WERI-Rb-1 (cell line): Measurements from ENCODE around the gene DNAJC8.

Experiments
- DNase-seq: peaks from one replicate; pipeline ENCODE4 v3.0.0-alpha.2; 2020
- H3K27ac ChIP-seq: fragments of 250-450 bp; sonication (Bioruptor Pico); 2 replicates; pipeline ENCODE4 v1.5.1; 2020; ENCODE audit warnings: mild to moderate bottlenecking, moderate library complexity
- H3K27me3 ChIP-seq: fragments of 250-450 bp; sonication (Bioruptor Pico); 2 replicates; pipeline ENCODE4 v1.5.1; 2021; ENCODE audit warnings: mild to moderate bottlenecking, low read depth, moderate library complexity; ENCODE audit not compliant: insufficient read depth, severe bottlenecking
- H3K36me3 ChIP-seq: fragments of 250-450 bp; sonication (Bioruptor Pico); 2 replicates; pipeline ENCODE4 v1.5.1; 2020; ENCODE audit warnings: mild to moderate bottlenecking, moderate library complexity
- H3K4me3 ChIP-seq: 2 replicates; pipeline ENCODE4 v1.5.1; 2011; ENCODE audit warnings: low read depth, mild to moderate bottlenecking, control low read depth, low read length
- H3K9me3 ChIP-seq: fragments of 250-450 bp; sonication (Bioruptor Pico); 2 replicates; pipeline ENCODE4 v1.5.1; 2021; ENCODE audit warnings: mild to moderate bottlenecking, moderate library complexity; ENCODE audit not compliant: severe bottlenecking
- CTCF ChIP-seq: IDR thresholded peaks from 2 replicates; pipeline ENCODE4 v1.5.1; 2011; ENCODE audit warnings: low read depth, mild to moderate bottlenecking, control low read depth, inconsistent platforms, low read length

Gene DNAJC8

GRCh38 chr1:28249013-28249865, 16.4 kb upstream of the DNAJC8 start:
- Histone ChIP-seq H3K27ac (peak overlapping the region; percentile 62), H3K4me3 (0 out of 2 replicates have a peak overlapping the region, but pooled peaks have one; percentile 11), H3K36me3 (no peaks in the 10 kb centered on the region), H3K9me3 (no peaks in the 10 kb centered on the region), H3K27me3 (no peaks in the 10 kb centered on the region)
- TF ChIP-seq CTCF: no peak
- peak; percentile 73 for DNase-seq

GRCh38 chr1:28248273-28249012, 15.6 kb upstream of the DNAJC8 start:
- no peaks in the 10 kb centered on the region for H3K36me3 ChIP-seq
- H3K9me3 ChIP-seq: no peaks in the 10 kb centered on the region
- no peaks in the 10 kb centered on the region for H3K27me3 ChIP-seq
- TF ChIP-seq CTCF: peak; percentile 78
- H3K27ac ChIP-seq: peak overlapping the region; percentile 56
- DNase-seq: peak; percentile 75
- 0 out of 2 replicates have a peak overlapping the region, but pooled peaks have one; percentile 11 for H3K4me3 ChIP-seq

DNA sequence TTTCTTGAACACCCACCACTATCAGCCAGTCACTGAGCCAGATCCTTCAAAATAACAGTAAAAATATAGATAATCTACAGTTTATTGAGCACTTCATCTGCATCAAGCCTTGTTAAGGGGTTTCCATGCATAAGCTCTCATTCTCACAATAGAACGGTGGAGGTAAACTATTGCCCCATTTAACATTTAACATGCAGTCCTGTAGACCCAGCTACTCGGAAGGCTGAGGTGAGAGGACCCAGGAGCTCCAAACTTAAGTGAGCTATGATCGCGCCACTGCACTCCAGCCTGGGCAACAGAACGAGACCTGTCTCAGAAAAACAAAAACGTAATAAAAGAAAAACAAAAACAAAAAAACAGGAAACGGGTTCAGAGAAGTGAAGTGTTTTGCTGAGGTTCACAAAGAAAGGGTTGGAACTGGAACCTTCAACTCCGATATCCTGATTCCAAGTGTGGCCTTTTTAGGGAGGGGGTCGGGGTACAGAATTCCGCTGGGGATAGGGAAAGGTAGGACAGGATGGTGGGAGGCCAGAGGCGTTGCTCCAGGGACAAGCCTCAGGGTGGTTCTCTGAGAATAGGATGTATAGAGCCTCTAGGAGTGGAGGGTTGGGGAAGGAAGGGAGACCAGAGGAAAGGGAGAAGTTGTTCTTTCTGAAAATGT, 14.9 kb upstream of the DNAJC8 start:
- H3K27me3 ChIP-seq: no peaks in the 10 kb centered on the region
- no peak overlapping the region for H3K27ac ChIP-seq
- peak overlapping the region; percentile 28; the same call in 1 of the 2 replicates for H3K4me3 ChIP-seq
- H3K36me3 ChIP-seq: no peaks in the 10 kb centered on the region
- no peaks in the 10 kb centered on the region for H3K9me3 ChIP-seq
- DNase-seq: no peak
- no peak for TF ChIP-seq CTCF

GRCh38 chr1:28246427-28246832, 13.6 kb upstream of the DNAJC8 start:
- Histone ChIP-seq H3K9me3 (no peaks in the 10 kb centered on the region), H3K27ac (no peak overlapping the region; the same call in 1 of the 2 replicates), H3K4me3 (peak overlapping the region; percentile 58), H3K27me3 (no peaks in the 10 kb centered on the region), H3K36me3 (no peaks in the 10 kb centered on the region)
- no peak for DNase-seq
- no peak for TF ChIP-seq CTCF

DNA sequence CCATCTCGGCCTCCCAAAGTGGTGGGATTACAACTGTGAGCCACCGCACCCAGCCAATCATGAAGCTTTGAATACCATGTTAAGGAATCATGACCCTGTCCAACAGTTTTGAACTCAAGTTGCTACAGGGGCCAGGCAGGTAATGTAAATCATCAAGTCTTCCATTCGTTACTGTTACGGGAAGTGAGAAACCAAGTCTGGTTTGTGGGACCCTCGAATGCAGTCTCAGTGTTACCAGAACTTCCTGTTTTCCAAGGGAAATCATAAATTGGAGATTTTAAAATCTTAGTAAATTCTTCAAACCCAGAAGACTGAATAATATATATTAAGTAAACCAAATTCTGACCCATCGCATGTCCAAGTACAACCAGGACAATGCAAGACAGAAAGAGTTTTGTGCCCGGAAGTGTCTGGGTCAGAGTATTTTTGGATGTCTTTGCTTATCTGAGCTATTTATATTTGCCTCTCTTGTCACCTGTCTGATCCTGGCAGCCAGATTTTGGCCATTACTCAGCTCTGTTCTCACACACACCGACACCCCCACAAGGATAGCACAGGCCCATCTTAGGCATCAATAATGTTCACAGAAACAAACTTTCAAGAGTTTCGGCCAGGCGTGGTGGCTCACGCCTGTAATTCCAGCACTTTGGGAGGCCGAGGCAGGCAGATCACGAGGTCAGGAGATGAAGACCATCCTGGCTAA, 11.9 kb upstream of the DNAJC8 start:
- Histone ChIP-seq H3K4me3 (no peak overlapping the region), H3K27me3 (no peaks in the 10 kb centered on the region), H3K27ac (no peak overlapping the region), H3K36me3 (no peaks in the 10 kb centered on the region), H3K9me3 (no peaks in the 10 kb centered on the region)
- no peak for DNase-seq
- TF ChIP-seq CTCF: no peak
